IMR-90 (cell line): Measurements from ENCODE around the gene AJUBA. TPM values are rescaled to one million over a fixed set of nuclear protein-coding genes. Genes with fewer than 3 reads are reported as not detected.
A peak's percentile ranks its signal among the peaks of the same experiment; 100 is the strongest.

Experiments
- ATAC-seq: fragments of 200-7000 bp; cut with Tn5 transposase; 2 replicates; pipeline ENCODE4 v1.9.1; 2020; ENCODE audit warnings: low read depth, mild to moderate bottlenecking, moderate library complexity
- BruUV-seq: library from RNA; stranded (reverse); fragments of 400-500 nt; replicated peaks from 2 replicates; lab custom pipeline; 2021; lab: Mats Ljungman, UMichigan
- CTCF ChIA-PET: fragments of 300-600 bp; formaldehyde crosslinking; extraction: SDS; loops from one replicate; lab custom pipeline; 2021; ENCODE audit warnings: antibody characterized with exemption; lab: Yijun Ruan, JAX
- POLR2A ChIA-PET: fragments of 300-600 bp; sonication (Branson Sonifier 250); formaldehyde crosslinking; loops from one replicate; lab custom pipeline; 2022; ENCODE audit warnings: antibody characterized with exemption; ENCODE audit not compliant: unreplicated experiment; lab: Charles Lee
- DNase-seq: peaks from one replicate; pipeline ENCODE4 v3.0.0; 2013
- H2AFZ ChIP-seq: replicated peaks from 2 replicates; pipeline ENCODE3; 2013; ENCODE audit warnings: low read length, mild to moderate bottlenecking; ENCODE audit not compliant: poor library complexity
- H2AK5ac ChIP-seq: 2 replicates; pipeline ENCODE4 v1.6.1; 2013; ENCODE audit warnings: low read depth, low read length, inconsistent platforms
- H2AK9ac ChIP-seq: replicated peaks from 2 replicates; pipeline ENCODE3; 2013; ENCODE audit warnings: mild to moderate bottlenecking, low read depth, low read length, moderate library complexity; ENCODE audit not compliant: poor library complexity
- H2BK120ac ChIP-seq: 2 replicates; pipeline ENCODE4 v1.6.1; 2013; ENCODE audit warnings: low read depth, low read length, inconsistent platforms
- H2BK15ac ChIP-seq: 3 replicates; pipeline ENCODE4 v1.6.1; 2013; ENCODE audit warnings: low read depth, low read length, inconsistent platforms
- H2BK20ac ChIP-seq: 2 replicates; pipeline ENCODE4 v1.6.1; 2013; ENCODE audit warnings: low read depth, mild to moderate bottlenecking, inconsistent platforms, low read length, moderate library complexity
- H2BK5ac ChIP-seq: 2 replicates; pipeline ENCODE4 v1.6.1; 2013; ENCODE audit warnings: mild to moderate bottlenecking, low read depth, low read length, inconsistent platforms; ENCODE audit not compliant: poor library complexity, severe bottlenecking
- H3K14ac ChIP-seq: replicated peaks from 2 replicates; pipeline ENCODE4 v1.6.1; 2013; ENCODE audit warnings: low read depth, low read length, inconsistent platforms
- H3K18ac ChIP-seq: 2 replicates; pipeline ENCODE4 v1.6.1; 2013; ENCODE audit warnings: low read depth, low read length, control low read depth
- H3K23ac ChIP-seq: 2 replicates; pipeline ENCODE4 v1.6.1; 2013; ENCODE audit warnings: low read depth, low read length, inconsistent platforms
- H3K27ac ChIP-seq: 2 replicates; pipeline ENCODE4 v1.5.1; 2013; ENCODE audit warnings: mild to moderate bottlenecking, control low read depth, low read length; ENCODE audit not compliant: insufficient read depth
- H3K27me3 ChIP-seq: 2 replicates; pipeline ENCODE4 v1.6.1; 2013; ENCODE audit warnings: low read length; ENCODE audit not compliant: control insufficient read depth, insufficient read depth
- H3K36me3 ChIP-seq: 2 replicates; pipeline ENCODE4 v1.6.1; 2013; ENCODE audit warnings: low read length, mixed read lengths; ENCODE audit not compliant: control insufficient read depth, insufficient read depth
- H3K4ac ChIP-seq: 2 replicates; pipeline ENCODE4 v1.6.1; 2013; ENCODE audit warnings: low read depth, low read length, inconsistent platforms
- H3K4me1 ChIP-seq: 2 replicates; pipeline ENCODE4 v1.6.1; 2013; ENCODE audit warnings: low read length, mixed read lengths; ENCODE audit not compliant: control insufficient read depth, insufficient read depth
- H3K4me2 ChIP-seq: 2 replicates; pipeline ENCODE4 v1.6.1; 2013; ENCODE audit warnings: low read depth, mild to moderate bottlenecking, control low read depth, low read length, moderate library complexity
- H3K4me3 ChIP-seq: 2 replicates; pipeline ENCODE4 v1.5.1; 2013; ENCODE audit warnings: low read depth, mild to moderate bottlenecking, control low read depth, low read length, moderate library complexity; ENCODE audit not compliant: insufficient read depth
- H3K56ac ChIP-seq: 2 replicates; pipeline ENCODE4 v1.6.1; 2013; ENCODE audit warnings: low read length, inconsistent platforms; ENCODE audit not compliant: insufficient read depth; ENCODE audit errors: extremely low read depth
- H3K79me1 ChIP-seq, 2 experiments: 2 replicates each; pipeline ENCODE4 v1.6.1; 2013; ENCODE audit warnings: low read length in 2 of 2, inconsistent platforms in 1 of 2, low read depth in 1 of 2
- H3K9ac ChIP-seq: 2 replicates; pipeline ENCODE4 v1.6.1; 2013; ENCODE audit warnings: low read depth, low read length, control low read depth
- H3K9me1 ChIP-seq: 2 replicates; pipeline ENCODE4 v1.6.1; 2013; ENCODE audit warnings: low read length, inconsistent platforms; ENCODE audit not compliant: insufficient read depth
- H3K9me3 ChIP-seq: 2 replicates; pipeline ENCODE4 v1.6.1; 2013; ENCODE audit warnings: low read length; ENCODE audit not compliant: control insufficient read depth, insufficient read depth
- H4K20me1 ChIP-seq: 2 replicates; pipeline ENCODE4 v1.6.1; 2013; ENCODE audit warnings: low read length, inconsistent platforms; ENCODE audit not compliant: insufficient read depth
- H4K5ac ChIP-seq: 2 replicates; pipeline ENCODE4 v1.6.1; 2013; ENCODE audit warnings: mild to moderate bottlenecking, low read depth, low read length, control low read depth
- H4K8ac ChIP-seq, 2 experiments: 2 replicates each; pipeline ENCODE4 v1.6.1; 2013; ENCODE audit warnings: low read depth in 2 of 2, low read length in 2 of 2, control low read depth in 1 of 2, inconsistent platforms in 1 of 2
- H4K91ac ChIP-seq: 2 replicates; pipeline ENCODE4 v1.6.1; 2013; ENCODE audit warnings: low read depth, low read length, inconsistent platforms; ENCODE audit not compliant: insufficient read depth
- BHLHE40 ChIP-seq: fragments of 150-350 bp; IDR thresholded peaks from 2 replicates; pipeline ENCODE4 v1.6.1; 2016; ENCODE audit warnings: mild to moderate bottlenecking, low read depth, low read length
- FOS ChIP-seq: fragments of 150-350 bp; IDR thresholded peaks from 2 replicates; pipeline ENCODE4 v1.6.1; 2016; ENCODE audit warnings: low read depth, low read length
- MAZ ChIP-seq: IDR thresholded peaks from 2 replicates; pipeline ENCODE4 v1.6.1; 2012; ENCODE audit warnings: low read depth, mild to moderate bottlenecking, low read length, improper control_type of control experiment, moderate library complexity, borderline replicate concordance
- MXI1 ChIP-seq: IDR thresholded peaks from 2 replicates; pipeline ENCODE4 v1.6.1; 2012; ENCODE audit warnings: low read depth, mild to moderate bottlenecking, low read length, moderate library complexity, borderline replicate concordance
- RAD21 ChIP-seq: IDR thresholded peaks from 2 replicates; pipeline ENCODE4 v1.6.1; 2012; ENCODE audit warnings: low read length, improper control_type of control experiment
- WGBS, 2 experiments: methylation state at CpG; one replicate each; pipeline versions ENCODE4 v1.1.5 to v1.1.7; 2013; ENCODE audit warnings: missing lambda C conversion rate in 2 of 2; ENCODE audit not compliant: insufficient read length in 1 of 2; ENCODE audit errors: extremely low coverage in 2 of 2; 5-methylcytosine and 5-hydroxymethylcytosine counted together
- dilution Hi-C: fragments of 300-500 bp; cut with HindIII; formaldehyde crosslinking; loops from one replicate; pipeline ENCODE4 v1.14.3; 2018; ENCODE audit warnings: low sequenced_read_pairs; ENCODE audit not compliant: unreplicated experiment
- in situ Hi-C: fragments of 300-500 bp; cut with MboI; formaldehyde crosslinking; loops from 3 replicates; pipeline ENCODE4 v1.14.3; 2019; ENCODE audit warnings: low sequenced_read_pairs, inconsistent platforms, mixed read lengths
- intact Hi-C: fragments of 100-400 bp; cut with micrococcal nuclease; formaldehyde crosslinking; loops from 2 replicates; pipeline ENCODE4 v1.10.0; 2022
- polyA plus RNA-seq, 3 experiments: library from polyadenylated mRNA; depleted of rRNA; stranded (reverse); fragments of >200 nt; gene quantifications; 2 replicates each; pipeline ENCODE4 v1.2.3, GENCODE V29; 2012; ENCODE audit warnings: low replicate concordance in 1 of 3
- total RNA-seq: library from RNA; depleted of rRNA; stranded (reverse); fragments of >200 nt; gene quantifications from 2 replicates; pipeline ENCODE4 v1.2.3, GENCODE V29; 2012
- TF ChIP-seq, protein P1 (sequence below): fragments of 150-350 bp; IDR thresholded peaks from 2 replicates; pipeline ENCODE4 v1.6.1; 2016; ENCODE audit warnings: low read depth, mild to moderate bottlenecking, low read length, moderate library complexity, borderline replicate concordance
- TF ChIP-seq, protein P2 (sequence below): fragments of 150-350 bp; IDR thresholded peaks from 2 replicates; pipeline ENCODE4 v1.6.1; 2017; ENCODE audit warnings: mild to moderate bottlenecking, antibody characterized with exemption, low read length, low read depth

AJUBA gene
- total and polyA plus RNA-seq, 2 of the 4 experiments (the other 2 are of a cell fraction), result 46.4 to 67.6 TPM

DNA sequence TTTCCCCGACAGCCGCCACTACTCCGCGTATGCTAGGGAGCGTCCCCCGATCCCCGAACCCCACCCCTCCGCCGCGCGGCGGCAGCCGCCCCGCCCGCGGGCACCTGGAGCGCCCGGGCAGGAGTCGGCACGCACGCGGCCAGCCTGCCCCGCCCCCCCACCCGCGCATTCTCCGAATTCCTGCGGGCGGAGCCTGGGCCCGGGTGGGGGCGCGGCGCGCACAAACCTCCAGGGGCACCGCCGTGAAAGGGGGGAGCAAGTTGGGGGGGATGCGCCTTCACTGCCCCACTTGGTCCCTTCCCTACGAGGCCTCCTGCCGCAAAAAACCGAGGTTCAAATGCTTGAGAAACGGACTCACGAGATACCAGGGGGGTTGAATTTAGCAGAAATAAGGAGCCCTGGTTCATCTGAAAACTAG lies 1.7 kb downstream of the AJUBA start:
- H3K4me2 ChIP-seq, result peak overlapping the region; percentile 92
- ATAC-seq (peak; percentile 38), DNase-seq (peak; percentile 32)
- ChIA-PET POLR2A (no interaction called here), CTCF (no interaction called here)
- peak overlapping the region; percentile 87 for H3K4me3 ChIP-seq
- H3K36me3 ChIP-seq, result peaks cover 20% of the 10 kb centered on the region
- H3K4me1 ChIP-seq, result peaks cover 36% of the 10 kb centered on the region
- H4K8ac ChIP-seq, result peak overlapping the region; percentile 89 to 94
- peak overlapping the region; percentile 77 for H3K18ac ChIP-seq
- H3K27me3 ChIP-seq, result no peaks in the 10 kb centered on the region
- H2AFZ ChIP-seq, result peak overlapping the region; percentile 79
- intact Hi-C loops, result loop anchor here (5.0 to 10.0 kb wide), 5 partner anchors 108 to 593 kb away; partner anchors contain the start of genes LRP10, MMP14 and SLC7A8
- H3K14ac ChIP-seq, result peak overlapping the region; percentile 97
- peak overlapping the region; percentile 96 for H2BK5ac ChIP-seq
- H4K91ac ChIP-seq, result peak overlapping the region; percentile 96
- H3K56ac ChIP-seq, result peak overlapping the region; percentile 99
- no peak for TF ChIP-seq RAD21
- TF ChIP-seq MAZ, result peak; percentile 93; the same call in 1 of the 2 replicates
- no peak for TF ChIP-seq BHLHE40
- TF ChIP-seq, protein P1, sequence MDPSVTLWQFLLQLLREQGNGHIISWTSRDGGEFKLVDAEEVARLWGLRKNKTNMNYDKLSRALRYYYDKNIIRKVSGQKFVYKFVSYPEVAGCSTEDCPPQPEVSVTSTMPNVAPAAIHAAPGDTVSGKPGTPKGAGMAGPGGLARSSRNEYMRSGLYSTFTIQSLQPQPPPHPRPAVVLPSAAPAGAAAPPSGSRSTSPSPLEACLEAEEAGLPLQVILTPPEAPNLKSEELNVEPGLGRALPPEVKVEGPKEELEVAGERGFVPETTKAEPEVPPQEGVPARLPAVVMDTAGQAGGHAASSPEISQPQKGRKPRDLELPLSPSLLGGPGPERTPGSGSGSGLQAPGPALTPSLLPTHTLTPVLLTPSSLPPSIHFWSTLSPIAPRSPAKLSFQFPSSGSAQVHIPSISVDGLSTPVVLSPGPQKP, result no peak
- TF ChIP-seq, protein P2, sequence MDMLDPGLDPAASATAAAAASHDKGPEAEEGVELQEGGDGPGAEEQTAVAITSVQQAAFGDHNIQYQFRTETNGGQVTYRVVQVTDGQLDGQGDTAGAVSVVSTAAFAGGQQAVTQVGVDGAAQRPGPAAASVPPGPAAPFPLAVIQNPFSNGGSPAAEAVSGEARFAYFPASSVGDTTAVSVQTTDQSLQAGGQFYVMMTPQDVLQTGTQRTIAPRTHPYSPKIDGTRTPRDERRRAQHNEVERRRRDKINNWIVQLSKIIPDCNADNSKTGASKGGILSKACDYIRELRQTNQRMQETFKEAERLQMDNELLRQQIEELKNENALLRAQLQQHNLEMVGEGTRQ, result no peak
- no peak for TF ChIP-seq MXI1
- no peak for TF ChIP-seq FOS
- peak overlapping the region; percentile 99 for H2AK9ac ChIP-seq
- H4K5ac ChIP-seq, result peak overlapping the region; percentile 59
- peaks cover 5% of the 10 kb centered on the region; the same call in 1 of the 2 replicates for H3K9me1 ChIP-seq
- H3K79me1 ChIP-seq, result peaks cover 24 to 62% of the 10 kb centered on the region in 2 experiments
- H3K23ac ChIP-seq, result peak overlapping the region; percentile 98
- H4K20me1 ChIP-seq, result peaks cover 21% of the 10 kb centered on the region
- no TSS peak for BruUV-seq
- peak overlapping the region; percentile 93 for H3K27ac ChIP-seq
- peak overlapping the region; percentile 49; the same call in 1 of the 2 replicates for H2BK20ac ChIP-seq
- in situ Hi-C loops, result no loop called here
- H2AK5ac ChIP-seq, result peak overlapping the region; percentile 97
- peak overlapping the region; percentile 98 for H3K4ac ChIP-seq
- H2BK15ac ChIP-seq, result peak overlapping the region; percentile 83; the same call in 2 of the 3 replicates
- no peaks in the 10 kb centered on the region for H3K9me3 ChIP-seq
- peak overlapping the region; percentile 90 for H3K9ac ChIP-seq
- H2BK120ac ChIP-seq, result peak overlapping the region; percentile 84
- WGBS, 2 experiments, result 0% methylated on average over 9 of the region's 41 CpGs; no CpG with 5 or more reads in 1 of the 2 experiments
- dilution Hi-C loops, result no loop called here
